Measurements from ENCODE around the gene KCNT2.
"Not testable (repeated sequence)": the region's sequence is repeated elsewhere in the genome, so short reads cannot be mapped to it uniquely, and the experiment has no call there.

The KCNT2 gene

DNA sequence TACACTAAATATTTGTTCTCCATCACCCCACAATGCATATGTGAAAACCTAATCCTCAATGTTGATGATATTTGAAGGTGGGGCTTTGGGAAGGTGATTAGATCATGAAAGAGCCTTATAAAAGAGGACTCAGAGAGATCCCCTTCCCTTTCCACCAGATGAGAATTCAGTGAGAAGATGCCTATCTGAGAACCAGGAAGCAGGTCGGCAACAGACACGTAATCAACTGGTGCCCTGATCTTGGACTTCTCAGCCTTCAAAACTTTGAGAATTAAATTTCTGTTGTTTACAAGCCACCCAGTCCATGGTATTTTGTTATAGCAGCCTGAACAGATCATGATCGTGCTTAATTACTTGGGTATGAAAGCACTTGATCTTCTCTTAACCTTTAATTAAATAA lies 329.4 kb downstream of the KCNT2 start:
- Histone ChIP-seq H3K9ac (no peak overlapping the region), H3K27me3 (ENCODE audit: insufficient read depth, low read depth) (no peaks in the 10 kb centered on the region)

DNA sequence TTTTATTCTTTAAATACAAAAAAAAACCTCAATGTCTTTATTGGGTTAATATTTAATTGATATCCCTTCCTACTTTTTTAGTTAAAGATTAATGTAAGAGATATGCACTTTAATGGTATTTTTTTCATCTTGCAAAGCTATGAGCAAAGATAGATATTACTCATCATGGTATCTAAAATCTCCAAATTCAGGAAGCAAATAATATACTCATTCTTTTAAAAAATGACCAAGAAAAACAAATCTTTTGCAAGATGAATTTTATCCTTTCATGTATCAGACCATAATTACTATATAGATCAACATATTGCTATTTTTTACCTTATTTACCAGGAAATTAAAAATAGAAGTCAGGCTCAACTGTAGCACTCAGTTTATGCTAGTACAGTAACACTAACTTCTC lies 330.4 kb downstream of the KCNT2 start:
- H3K4me2 ChIP-seq = no peak overlapping the region
- no peaks in the 10 kb centered on the region for H3K4me1 ChIP-seq (ENCODE audit: low read depth, poor library complexity, severe bottlenecking)
- no peak overlapping the region for H3K9ac ChIP-seq
- H3K79me2 ChIP-seq (ENCODE audit: insufficient read depth, low read depth) = no peaks in the 10 kb centered on the region
- no peaks in the 10 kb centered on the region for H4K20me1 ChIP-seq (ENCODE audit: insufficient read depth)
- no peaks in the 10 kb centered on the region for H3K36me3 ChIP-seq (ENCODE audit: insufficient read depth)
- H3K27ac ChIP-seq = no peak overlapping the region
- TF ChIP-seq, protein P1, sequence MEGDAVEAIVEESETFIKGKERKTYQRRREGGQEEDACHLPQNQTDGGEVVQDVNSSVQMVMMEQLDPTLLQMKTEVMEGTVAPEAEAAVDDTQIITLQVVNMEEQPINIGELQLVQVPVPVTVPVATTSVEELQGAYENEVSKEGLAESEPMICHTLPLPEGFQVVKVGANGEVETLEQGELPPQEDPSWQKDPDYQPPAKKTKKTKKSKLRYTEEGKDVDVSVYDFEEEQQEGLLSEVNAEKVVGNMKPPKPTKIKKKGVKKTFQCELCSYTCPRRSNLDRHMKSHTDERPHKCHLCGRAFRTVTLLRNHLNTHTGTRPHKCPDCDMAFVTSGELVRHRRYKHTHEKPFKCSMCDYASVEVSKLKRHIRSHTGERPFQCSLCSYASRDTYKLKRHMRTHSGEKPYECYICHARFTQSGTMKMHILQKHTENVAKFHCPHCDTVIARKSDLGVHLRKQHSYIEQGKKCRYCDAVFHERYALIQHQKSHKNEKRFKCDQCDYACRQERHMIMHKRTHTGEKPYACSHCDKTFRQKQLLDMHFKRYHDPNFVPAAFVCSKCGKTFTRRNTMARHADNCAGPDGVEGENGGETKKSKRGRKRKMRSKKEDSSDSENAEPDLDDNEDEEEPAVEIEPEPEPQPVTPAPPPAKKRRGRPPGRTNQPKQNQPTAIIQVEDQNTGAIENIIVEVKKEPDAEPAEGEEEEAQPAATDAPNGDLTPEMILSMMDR (conservative IDR thresholded peaks at IDR 0.05; ENCODE audit: low read depth, low read length) = no peak
- H3K4me3 ChIP-seq (IDR thresholded peaks at IDR 0.05; ENCODE audit: insufficient read depth, low read depth, low read length) = no peak overlapping the region
- no peak overlapping the region for H2AFZ ChIP-seq (ENCODE audit: low read depth)
- no peaks in the 10 kb centered on the region for H3K27me3 ChIP-seq (ENCODE audit: insufficient read depth, low read depth)

More for the DNA sequence above, 329.4 kb downstream of the KCNT2 start:
- no peaks in the 10 kb centered on the region for H4K20me1 ChIP-seq (ENCODE audit: insufficient read depth)
- no peak overlapping the region for H3K27ac ChIP-seq
- H3K36me3 ChIP-seq (ENCODE audit: insufficient read depth) = no peaks in the 10 kb centered on the region
- TF ChIP-seq, protein P1 (conservative IDR thresholded peaks at IDR 0.05; ENCODE audit: low read depth, low read length) = no peak
- H3K4me3 ChIP-seq (IDR thresholded peaks at IDR 0.05; ENCODE audit: insufficient read depth, low read depth, low read length) = no peak overlapping the region
- H3K4me2 ChIP-seq = no peak overlapping the region
- H3K79me2 ChIP-seq (ENCODE audit: insufficient read depth, low read depth) = no peaks in the 10 kb centered on the region
- H2AFZ ChIP-seq (ENCODE audit: low read depth) = no peak overlapping the region
- no peaks in the 10 kb centered on the region for H3K4me1 ChIP-seq (ENCODE audit: low read depth, poor library complexity, severe bottlenecking)

DNA sequence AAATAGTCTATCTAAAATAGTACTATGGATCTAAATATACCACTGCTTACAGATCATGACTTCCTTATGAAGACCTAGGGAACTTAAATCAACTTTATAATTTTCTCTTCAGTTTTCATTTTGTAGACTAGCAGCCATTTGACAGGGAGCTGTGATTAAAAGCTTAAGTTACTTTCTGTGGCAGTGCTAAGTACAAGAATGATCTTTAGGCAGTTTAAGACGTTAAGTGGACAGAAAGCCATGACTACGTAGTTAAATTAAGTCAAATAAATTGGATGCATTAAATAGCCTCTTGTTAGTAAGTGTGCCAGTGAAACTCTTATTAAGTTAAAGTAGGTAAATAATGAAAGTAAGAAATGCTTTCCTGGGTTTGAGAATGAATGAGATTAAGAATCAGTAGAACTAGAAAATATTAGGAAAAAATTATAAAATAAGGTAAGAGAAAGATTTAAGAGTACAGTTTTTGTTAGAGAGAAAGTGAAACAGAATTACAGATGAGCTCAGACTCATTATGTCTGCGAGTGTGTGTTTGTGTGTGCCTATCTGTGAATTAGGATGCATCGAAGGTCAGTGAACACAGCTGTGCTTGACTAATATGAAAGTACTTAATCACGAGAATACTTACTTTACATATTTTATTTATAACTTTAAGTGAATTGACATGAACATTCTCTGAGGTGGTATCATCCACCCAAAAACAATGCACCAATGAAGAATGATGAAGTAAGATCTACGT lies 336.9 kb downstream of the KCNT2 start:
- Histone ChIP-seq H3K4me1 (ENCODE audit: low read depth, poor library complexity, severe bottlenecking) (peaks cover 10% of the 10 kb centered on the region), H3K4me3 (IDR thresholded peaks at IDR 0.05; ENCODE audit: insufficient read depth, low read depth, low read length) (peak overlapping the region; percentile 46), H3K9ac (peak overlapping the region; percentile 54), H2AFZ (ENCODE audit: low read depth) (peak overlapping the region; percentile 90), H3K36me3 (ENCODE audit: insufficient read depth) (no peaks in the 10 kb centered on the region), H4K20me1 (ENCODE audit: insufficient read depth) (no peaks in the 10 kb centered on the region), H3K27me3 (ENCODE audit: insufficient read depth, low read depth) (no peaks in the 10 kb centered on the region), H3K79me2 (ENCODE audit: insufficient read depth, low read depth) (no peaks in the 10 kb centered on the region), H3K27ac (peak overlapping the region; percentile 44; the same call in 1 of the 2 replicates), H3K4me2 (peak overlapping the region; percentile 96)
- TF ChIP-seq, protein P1 (conservative IDR thresholded peaks at IDR 0.05; ENCODE audit: low read depth, low read length) = no peak

DNA sequence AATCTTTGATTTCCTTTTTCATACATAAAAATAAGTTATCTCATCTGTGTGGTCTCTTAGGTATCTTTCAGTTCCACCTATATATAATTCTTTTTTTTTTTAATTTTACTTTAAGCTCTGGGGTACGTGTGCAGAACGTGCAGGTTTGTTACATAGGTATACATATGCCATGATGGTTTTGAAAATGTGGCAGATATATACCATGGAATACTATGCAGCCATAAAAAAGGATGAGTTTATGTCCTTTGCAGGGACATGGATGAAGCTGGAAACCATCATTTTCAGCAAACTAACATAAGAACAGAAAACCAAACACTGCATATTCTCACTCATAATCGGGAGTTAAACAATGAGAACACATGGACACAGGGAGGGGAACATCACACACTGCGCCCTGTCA lies 345.2 kb downstream of the KCNT2 start:
- H3K79me2 ChIP-seq (ENCODE audit: insufficient read depth, low read depth); H3K4me3 ChIP-seq (IDR thresholded peaks at IDR 0.05; ENCODE audit: insufficient read depth, low read depth, low read length); H4K20me1 ChIP-seq (ENCODE audit: insufficient read depth); H3K27me3 ChIP-seq (ENCODE audit: insufficient read depth, low read depth); H3K4me1 ChIP-seq (ENCODE audit: low read depth, poor library complexity, severe bottlenecking); H3K9ac ChIP-seq; H3K27ac ChIP-seq; H3K4me2 ChIP-seq; H3K36me3 ChIP-seq (ENCODE audit: insufficient read depth); H2AFZ ChIP-seq (ENCODE audit: low read depth): not testable (repeated sequence)

DNA sequence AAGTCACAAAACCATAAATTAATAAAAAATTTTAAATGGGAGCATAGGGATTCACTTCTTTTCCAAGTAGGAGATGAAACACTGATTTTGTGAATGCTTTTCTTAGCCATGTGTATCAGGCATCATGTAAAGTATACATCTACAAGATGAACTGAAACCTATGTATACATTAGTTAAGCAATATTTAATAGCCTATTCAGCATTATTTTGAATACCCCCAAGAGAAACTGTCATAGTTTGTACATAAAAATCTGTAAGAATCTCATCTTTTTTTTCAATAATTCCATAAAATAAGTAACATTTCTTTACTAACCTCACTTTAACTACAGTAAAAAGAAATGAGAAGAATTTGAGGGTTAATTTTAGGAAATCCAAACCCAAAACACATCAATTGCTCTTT lies 348.0 kb downstream of the KCNT2 start:
- no peak overlapping the region for H3K4me2 ChIP-seq
- no peaks in the 10 kb centered on the region for H3K4me1 ChIP-seq (ENCODE audit: low read depth, poor library complexity, severe bottlenecking)
- H3K36me3 ChIP-seq (ENCODE audit: insufficient read depth) = no peaks in the 10 kb centered on the region
- H3K27me3 ChIP-seq (ENCODE audit: insufficient read depth, low read depth) = no peaks in the 10 kb centered on the region
- no peaks in the 10 kb centered on the region for H3K79me2 ChIP-seq (ENCODE audit: insufficient read depth, low read depth)
- TF ChIP-seq, protein P1 (conservative IDR thresholded peaks at IDR 0.05; ENCODE audit: low read depth, low read length) = no peak
- H2AFZ ChIP-seq (ENCODE audit: low read depth) = no peak overlapping the region
- no peak overlapping the region for H3K27ac ChIP-seq
- H3K9ac ChIP-seq = no peak overlapping the region
- H4K20me1 ChIP-seq (ENCODE audit: insufficient read depth) = no peaks in the 10 kb centered on the region
- H3K4me3 ChIP-seq (IDR thresholded peaks at IDR 0.05; ENCODE audit: insufficient read depth, low read depth, low read length) = no peak overlapping the region

All from KMS-11 (cell line).